ENCODE data around the gene TTC16.

- no peak for TF ChIP-seq CTCF (IDR thresholded peaks at IDR 0.05)
- TF ChIP-seq EZH2phosphoT487 (IDR thresholded peaks at IDR 0.05), result no peak
- no peak for TF ChIP-seq EZH2 (IDR thresholded peaks at IDR 0.05)
These were observed 62.6 kb downstream of the TTC16 start, which contains the start of gene SH2D3C for GRCh38 chr9:127778280-127779135.
